ENCODE measurements around the gene HOXD8.

DNA sequence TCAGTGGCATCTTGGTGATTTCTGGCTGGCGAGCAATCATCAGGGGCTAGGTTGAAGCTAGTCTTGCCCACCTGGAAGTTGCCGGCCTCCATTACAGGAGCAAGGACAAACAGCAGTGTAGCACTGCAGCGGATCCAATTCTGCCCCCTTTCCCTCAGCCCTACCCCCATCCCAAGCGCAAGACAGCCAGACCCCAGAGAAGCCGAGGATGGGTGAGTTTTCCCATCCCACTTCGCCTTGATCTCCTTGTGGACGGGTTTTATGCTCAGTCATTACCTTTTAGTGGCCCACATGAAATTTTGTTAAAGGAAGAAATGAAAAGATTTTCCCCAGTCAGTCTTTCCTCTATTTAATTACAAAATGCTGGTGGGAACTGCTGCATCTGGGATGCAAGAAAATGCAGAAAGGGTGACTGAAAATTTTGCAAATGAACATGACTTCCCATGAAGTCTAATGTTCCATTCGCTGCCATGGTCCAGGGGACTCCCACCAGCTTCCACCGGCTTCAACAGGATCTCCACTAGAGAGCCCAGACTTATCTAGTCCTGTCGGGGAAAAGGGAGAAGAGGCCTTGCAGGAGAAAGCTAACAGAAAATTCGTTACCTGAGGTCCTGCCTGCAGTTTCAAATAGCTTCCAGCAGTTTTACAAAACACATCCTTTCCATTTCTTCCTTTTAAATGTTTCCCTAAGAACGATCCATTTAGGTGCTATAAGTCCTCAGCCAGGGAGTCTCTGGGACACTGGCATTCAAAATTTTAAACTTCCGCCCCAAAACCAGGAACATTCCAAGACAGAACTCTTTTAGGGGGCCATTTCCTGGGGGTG is 8.9 kb upstream of the HOXD8 start:
- TF ChIP-seq POLR2AphosphoS5 (IDR thresholded peaks at IDR 0.05; ENCODE audit: low read depth, low read length): no peak
- TF ChIP-seq, protein P1, sequence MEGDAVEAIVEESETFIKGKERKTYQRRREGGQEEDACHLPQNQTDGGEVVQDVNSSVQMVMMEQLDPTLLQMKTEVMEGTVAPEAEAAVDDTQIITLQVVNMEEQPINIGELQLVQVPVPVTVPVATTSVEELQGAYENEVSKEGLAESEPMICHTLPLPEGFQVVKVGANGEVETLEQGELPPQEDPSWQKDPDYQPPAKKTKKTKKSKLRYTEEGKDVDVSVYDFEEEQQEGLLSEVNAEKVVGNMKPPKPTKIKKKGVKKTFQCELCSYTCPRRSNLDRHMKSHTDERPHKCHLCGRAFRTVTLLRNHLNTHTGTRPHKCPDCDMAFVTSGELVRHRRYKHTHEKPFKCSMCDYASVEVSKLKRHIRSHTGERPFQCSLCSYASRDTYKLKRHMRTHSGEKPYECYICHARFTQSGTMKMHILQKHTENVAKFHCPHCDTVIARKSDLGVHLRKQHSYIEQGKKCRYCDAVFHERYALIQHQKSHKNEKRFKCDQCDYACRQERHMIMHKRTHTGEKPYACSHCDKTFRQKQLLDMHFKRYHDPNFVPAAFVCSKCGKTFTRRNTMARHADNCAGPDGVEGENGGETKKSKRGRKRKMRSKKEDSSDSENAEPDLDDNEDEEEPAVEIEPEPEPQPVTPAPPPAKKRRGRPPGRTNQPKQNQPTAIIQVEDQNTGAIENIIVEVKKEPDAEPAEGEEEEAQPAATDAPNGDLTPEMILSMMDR (IDR thresholded peaks at IDR 0.05): no peak
- TF ChIP-seq, protein P2, sequence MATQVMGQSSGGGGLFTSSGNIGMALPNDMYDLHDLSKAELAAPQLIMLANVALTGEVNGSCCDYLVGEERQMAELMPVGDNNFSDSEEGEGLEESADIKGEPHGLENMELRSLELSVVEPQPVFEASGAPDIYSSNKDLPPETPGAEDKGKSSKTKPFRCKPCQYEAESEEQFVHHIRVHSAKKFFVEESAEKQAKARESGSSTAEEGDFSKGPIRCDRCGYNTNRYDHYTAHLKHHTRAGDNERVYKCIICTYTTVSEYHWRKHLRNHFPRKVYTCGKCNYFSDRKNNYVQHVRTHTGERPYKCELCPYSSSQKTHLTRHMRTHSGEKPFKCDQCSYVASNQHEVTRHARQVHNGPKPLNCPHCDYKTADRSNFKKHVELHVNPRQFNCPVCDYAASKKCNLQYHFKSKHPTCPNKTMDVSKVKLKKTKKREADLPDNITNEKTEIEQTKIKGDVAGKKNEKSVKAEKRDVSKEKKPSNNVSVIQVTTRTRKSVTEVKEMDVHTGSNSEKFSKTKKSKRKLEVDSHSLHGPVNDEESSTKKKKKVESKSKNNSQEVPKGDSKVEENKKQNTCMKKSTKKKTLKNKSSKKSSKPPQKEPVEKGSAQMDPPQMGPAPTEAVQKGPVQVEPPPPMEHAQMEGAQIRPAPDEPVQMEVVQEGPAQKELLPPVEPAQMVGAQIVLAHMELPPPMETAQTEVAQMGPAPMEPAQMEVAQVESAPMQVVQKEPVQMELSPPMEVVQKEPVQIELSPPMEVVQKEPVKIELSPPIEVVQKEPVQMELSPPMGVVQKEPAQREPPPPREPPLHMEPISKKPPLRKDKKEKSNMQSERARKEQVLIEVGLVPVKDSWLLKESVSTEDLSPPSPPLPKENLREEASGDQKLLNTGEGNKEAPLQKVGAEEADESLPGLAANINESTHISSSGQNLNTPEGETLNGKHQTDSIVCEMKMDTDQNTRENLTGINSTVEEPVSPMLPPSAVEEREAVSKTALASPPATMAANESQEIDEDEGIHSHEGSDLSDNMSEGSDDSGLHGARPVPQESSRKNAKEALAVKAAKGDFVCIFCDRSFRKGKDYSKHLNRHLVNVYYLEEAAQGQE (IDR thresholded peaks at IDR 0.05; ENCODE audit: insufficient read depth in 1 of 2, low read depth in 2 of 2, low read length in 1 of 2): no peak
